Mammary epithelial cell (primary cell): Measurements from ENCODE around the gene CFAP99.

Experiments
- CTCF ChIP-seq, 2 donors: IDR thresholded peaks in 1 of 2; conservative IDR thresholded peaks in 1 of 2; 2 replicates each; pipeline ENCODE4 v1.5.1; 2011 to 2012; ENCODE audit warnings: inconsistent platforms in 2 of 2, low read length in 2 of 2, mild to moderate bottlenecking in 2 of 2, control low read depth in 1 of 2, low read depth in 1 of 2; ENCODE audit not compliant: insufficient read depth in 1 of 2; ENCODE audit errors: extremely low read depth in 1 of 2
- EZH2 ChIP-seq: IDR thresholded peaks from 2 replicates; pipeline ENCODE4 v1.6.1; 2012; ENCODE audit warnings: low read length, inconsistent platforms, borderline replicate concordance

- TF ChIP-seq CTCF (conservative IDR thresholded peaks at IDR 0.05 in 1 of 2, IDR thresholded peaks at IDR 0.05 in 1 of 2; ENCODE audit: extremely low read depth in 1 of 2, insufficient read depth in 1 of 2, low read depth in 1 of 2, low read length in 2 of 2), result no peak
- TF ChIP-seq EZH2, result no peak
These were observed 70.5 kb downstream of the CFAP99 start for GRCh38 chr4:2489081-2489805.
